A549 treated with DMSO at 1 μM for 4 hours (cell line): ENCODE results near the gene CD2AP. TPM values are rescaled to one million over a fixed set of nuclear protein-coding genes. Genes with fewer than 3 reads are reported as not detected.

Experiments
- total RNA-seq: library from RNA; stranded (reverse); fragments of 200-300 nt; extraction: Qiagen RNA extraction; gene quantifications from 5 replicates; pipeline ENCODE4 v1.2.3, GENCODE V29; 2022; ENCODE audit warnings: low read depth

Gene CD2AP
- total RNA-seq = 13.6 to 23.1 TPM (median 18.5 TPM) in 5 replicates

GRCh38 chr6:47477497-47478232 is at the start of gene CD2AP:
Gene CD2AP, plus strand, starts transcription at chr6:47477789. Its CDS starts 456 bp downstream, at chr6:47478245.

Other genes with a start within 250 kb of the CD2AP start
- 28.3 to 33.3 TPM (median 30.0 TPM) in 5 replicates for gene TNFRSF21, start 167.9 kb upstream of the CD2AP start, total RNA-seq
- gene ADGRF4, start 220.8 kb downstream of the CD2AP start, total RNA-seq = 6.8 to 8.8 TPM (median 7.2 TPM) in 5 replicates